Thyroid gland (tissue), 4 donors: ENCODE results near the gene HTRA3. TPM values are rescaled to one million over a fixed set of nuclear protein-coding genes. Genes with fewer than 3 reads are reported as not detected.

ENCODE experiments used
- DNase-seq, 2 donors: peaks; one replicate each; pipeline ENCODE4 v3.0.0-alpha.2; 2019
- H3K27ac ChIP-seq, 3 donors: fragments of 200-600 bp; sonication (generic); 1 replicate in 2 of 3; 2 replicates in 1 of 3; pipeline ENCODE4 v1.5.1; 2016 to 2019; ENCODE audit warnings: mild to moderate bottlenecking in 1 of 3, moderate library complexity in 1 of 3
- H3K27me3 ChIP-seq: fragments of 200-600 bp; sonication (generic); one replicate; pipeline ENCODE4 v1.5.1; 2019
- H3K36me3 ChIP-seq, 2 donors: fragments of 200-600 bp; sonication (generic); one replicate each; pipeline ENCODE4 v1.5.1; 2016 to 2019
- H3K4me1 ChIP-seq, 2 donors: fragments of 200-600 bp; sonication (generic); one replicate each; pipeline ENCODE4 v1.5.1; 2017 to 2019
- H3K4me3 ChIP-seq, 3 donors: fragments of 200-600 bp; sonication (generic); replicated peaks in 1 of 3; 1 replicate in 2 of 3; 2 replicates in 1 of 3; pipeline ENCODE4 v1.5.1; 2016; ENCODE audit warnings: mild to moderate bottlenecking in 1 of 3
- H3K9me3 ChIP-seq: fragments of 200-600 bp; sonication (generic); one replicate; pipeline ENCODE4 v1.5.1; 2017
- CTCF ChIP-seq, 6 experiments: fragments of 200-600 bp in 3 of 6; fragments of 450-650 bp in 3 of 6; sonication (generic) in 3 of 6; IDR thresholded peaks; one replicate each; pipeline ENCODE4 v1.5.1; 2016 to 2019; ENCODE audit warnings: antibody characterized with exemption in 6 of 6, mild to moderate bottlenecking in 2 of 6, inconsistent platforms in 1 of 6, moderate library complexity in 1 of 6
- POLR2A ChIP-seq, 2 donors: fragments of 450-650 bp; IDR thresholded peaks; one replicate each; pipeline ENCODE4 v1.6.1; 2017; ENCODE audit warnings: antibody characterized with exemption in 2 of 2, mild to moderate bottlenecking in 2 of 2, moderate library complexity in 1 of 2
- WGBS, 2 donors: methylation state at CpG; one replicate each; pipeline ENCODE4 v1.1.5; 2017; 5-methylcytosine and 5-hydroxymethylcytosine counted together
- intact Hi-C: fragments of 100-400 bp; cut with DNase I; formaldehyde crosslinking; loops from one replicate; pipeline ENCODE4 v1.15.1; 2023
- total RNA-seq, 4 donors: library from RNA; depleted of rRNA; stranded (reverse); fragments of >200 nt; gene quantifications; one replicate each; pipeline ENCODE4 v1.2.3, GENCODE V29; 2016

The HTRA3 gene
- total RNA-seq, 4 donors from 2014 or later, result 6.9 to 38.3 (median 14.0) TPM

GRCh38 chr4:8293131-8293975 is 23.8 kb downstream of the HTRA3 start:
- DNase-seq, result no peak
- Histone ChIP-seq H3K27ac (no peak overlapping the region), H3K27me3 (no peaks in the 10 kb centered on the region), H3K4me3 (no peak overlapping the region), H3K36me3 (no peaks in the 10 kb centered on the region), H3K9me3 (no peaks in the 10 kb centered on the region), H3K4me1 (no peaks in the 10 kb centered on the region)
- TF ChIP-seq POLR2A (IDR thresholded peaks at IDR 0.05) (no peak), CTCF (IDR thresholded peaks at IDR 0.05) (no peak)
- intact Hi-C loops, result no loop called here
- WGBS, 2 donors, result 82 to 91% methylated on average over 8 to 11 of the region's 11 CpGs

DNA sequence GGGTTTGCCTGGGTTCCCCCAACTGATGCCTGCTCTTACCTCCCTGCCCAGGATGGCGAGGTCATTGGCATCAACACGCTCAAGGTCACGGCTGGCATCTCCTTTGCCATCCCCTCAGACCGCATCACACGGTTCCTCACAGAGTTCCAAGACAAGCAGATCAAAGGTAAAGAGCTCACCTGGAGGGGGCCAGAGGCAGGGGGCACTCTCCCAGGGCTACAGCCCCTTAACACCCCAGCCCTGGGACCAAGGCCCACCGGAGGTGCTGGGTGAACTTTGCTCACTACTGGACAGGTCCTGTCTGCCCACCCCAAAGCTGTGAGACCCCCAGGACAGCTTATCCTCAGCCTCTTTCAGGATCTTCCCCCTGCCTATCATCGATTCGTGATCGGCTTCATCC is 24.5 kb downstream of the HTRA3 start:
- no peak for DNase-seq
- Histone ChIP-seq H3K36me3 (no peaks in the 10 kb centered on the region), H3K27me3 (no peaks in the 10 kb centered on the region), H3K9me3 (no peaks in the 10 kb centered on the region), H3K4me1 (no peaks in the 10 kb centered on the region), H3K4me3 (no peak overlapping the region), H3K27ac (no peak overlapping the region)
- TF ChIP-seq CTCF (IDR thresholded peaks at IDR 0.05), result no peak
- no peak for TF ChIP-seq POLR2A (IDR thresholded peaks at IDR 0.05)
- intact Hi-C loops, result no loop called here
- 91 to 96% methylated on average over 5 to 9 of the region's 9 CpGs for WGBS, 2 donors

DNA sequence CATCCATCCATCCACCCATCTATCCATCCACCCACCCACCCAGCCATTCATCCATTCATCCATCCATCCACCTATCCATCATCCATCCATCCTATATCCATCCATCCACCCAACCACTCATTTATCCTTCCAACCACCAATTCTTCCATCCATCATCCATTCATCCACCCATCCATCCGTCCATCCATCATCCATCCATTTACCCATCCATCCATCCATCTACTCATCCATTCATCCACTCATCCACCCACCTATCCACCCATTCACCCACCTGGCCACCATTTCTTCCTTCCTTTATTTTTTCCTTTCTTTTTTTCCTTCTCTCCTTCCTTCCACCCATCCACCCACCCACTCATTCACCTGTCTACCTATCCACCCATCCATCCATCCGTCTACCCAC is 25.2 kb downstream of the HTRA3 start:
- TF ChIP-seq CTCF (IDR thresholded peaks at IDR 0.05), result no peak
- TF ChIP-seq POLR2A (IDR thresholded peaks at IDR 0.05), result no peak
- no peaks in the 10 kb centered on the region for H3K27me3 ChIP-seq
- no peaks in the 10 kb centered on the region for H3K9me3 ChIP-seq
- WGBS, 2 donors, result 92 to 95% methylated on average over 2 of the region's 2 CpGs
- H3K36me3 ChIP-seq, result no peaks in the 10 kb centered on the region
- intact Hi-C loops, result no loop called here
- no peak overlapping the region for H3K4me3 ChIP-seq
- no peaks in the 10 kb centered on the region for H3K4me1 ChIP-seq
- H3K27ac ChIP-seq, result no peak overlapping the region
- DNase-seq, result no peak

- no peak for DNase-seq
- H3K4me3 ChIP-seq, result no peak overlapping the region
- no peaks in the 10 kb centered on the region for H3K9me3 ChIP-seq
- H3K4me1 ChIP-seq, result no peaks in the 10 kb centered on the region
- intact Hi-C loops, result no loop called here
- TF ChIP-seq CTCF (IDR thresholded peaks at IDR 0.05) (no peak), POLR2A (IDR thresholded peaks at IDR 0.05) (no peak)
- H3K27me3 ChIP-seq, result no peaks in the 10 kb centered on the region
- no peaks in the 10 kb centered on the region for H3K36me3 ChIP-seq
- WGBS, 2 donors, result 85 to 91% methylated on average over 6 of the region's 6 CpGs
- H3K27ac ChIP-seq, result no peak overlapping the region
Observed at GRCh38 chr4:8295471-8295870, 25.9 kb downstream of the HTRA3 start.

DNA sequence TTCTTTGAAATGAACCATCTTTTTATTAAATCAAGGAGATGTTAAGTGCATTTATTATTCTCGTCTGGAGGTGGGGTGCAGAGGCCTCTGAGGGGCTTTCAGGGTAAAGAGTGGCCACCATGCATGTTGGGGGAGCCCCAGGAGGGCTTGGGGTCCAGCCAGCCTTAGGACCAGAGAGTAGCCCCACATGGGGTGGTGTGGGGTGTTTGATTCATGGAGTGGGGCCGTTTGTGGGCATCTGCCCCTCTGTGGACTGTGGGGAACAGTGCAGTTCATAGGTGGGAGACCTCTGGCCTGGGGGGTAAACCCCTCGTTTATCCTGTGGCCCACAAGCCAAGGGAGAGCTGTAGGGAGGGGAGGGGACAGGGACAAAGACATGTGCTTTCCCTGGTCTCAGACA is 26.9 kb downstream of the HTRA3 start:
- no peak overlapping the region for H3K27ac ChIP-seq
- no peaks in the 10 kb centered on the region for H3K36me3 ChIP-seq
- H3K9me3 ChIP-seq, result no peaks in the 10 kb centered on the region
- intact Hi-C loops, result no loop called here
- H3K27me3 ChIP-seq, result no peaks in the 10 kb centered on the region
- no peak overlapping the region for H3K4me3 ChIP-seq
- no peaks in the 10 kb centered on the region for H3K4me1 ChIP-seq
- TF ChIP-seq POLR2A (IDR thresholded peaks at IDR 0.05) (no peak), CTCF (IDR thresholded peaks at IDR 0.05) (no peak)
- 71 to 82% methylated on average over 3 of the region's 3 CpGs for WGBS, 2 donors
- no peak for DNase-seq
